Measurements from ENCODE around the gene MPZL3. TPM values are rescaled to one million over a fixed set of nuclear protein-coding genes. Genes with fewer than 3 reads are reported as not detected.

The MPZL3 gene, protein sequence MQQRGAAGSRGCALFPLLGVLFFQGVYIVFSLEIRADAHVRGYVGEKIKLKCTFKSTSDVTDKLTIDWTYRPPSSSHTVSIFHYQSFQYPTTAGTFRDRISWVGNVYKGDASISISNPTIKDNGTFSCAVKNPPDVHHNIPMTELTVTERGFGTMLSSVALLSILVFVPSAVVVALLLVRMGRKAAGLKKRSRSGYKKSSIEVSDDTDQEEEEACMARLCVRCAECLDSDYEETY
- 2.4 TPM for total RNA-seq

DNA sequence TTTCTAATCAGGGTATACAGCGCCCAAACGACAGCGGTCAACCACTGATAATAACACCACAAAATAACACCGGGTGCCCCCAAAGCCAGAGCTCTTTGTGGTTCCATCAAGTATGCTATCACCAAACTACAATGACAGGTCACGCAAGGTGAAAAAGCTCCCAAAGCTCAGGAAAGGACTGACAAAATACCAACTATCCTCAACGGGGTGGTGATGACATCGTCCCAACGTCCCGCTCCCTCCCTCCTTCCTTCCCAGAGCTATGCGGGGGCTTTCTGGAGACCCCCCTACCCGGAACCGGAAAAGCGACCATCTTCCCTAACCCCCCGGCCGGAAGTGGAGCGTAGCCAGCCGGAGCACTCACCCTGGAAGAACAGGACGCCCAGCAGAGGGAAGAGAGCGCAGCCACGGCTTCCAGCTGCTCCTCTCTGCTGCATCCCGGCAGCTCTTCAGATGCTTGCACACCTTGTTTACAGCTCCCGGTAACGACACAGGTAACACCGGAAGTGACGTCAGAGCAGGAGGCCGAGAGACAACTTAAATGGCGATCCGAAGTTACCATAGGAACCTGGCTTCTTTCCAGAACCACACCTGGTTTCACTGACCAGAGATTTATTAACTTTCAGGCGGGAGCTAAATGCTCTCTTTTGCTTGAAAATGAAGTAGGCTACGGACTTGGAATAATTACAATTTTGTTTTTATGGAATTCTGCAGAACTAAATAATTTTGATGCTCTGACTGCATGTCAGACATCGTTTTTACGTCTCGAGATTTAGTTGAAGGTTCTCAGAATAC, at the start of gene MPZL3:
Gene MPZL3, minus strand, starts transcription at position 508 of the 795 bp plus-strand sequence. Its CDS starts 71 bp downstream, at position 437.
- DNase-seq (ENCODE audit: low spot score in 2 of 2) = peak; percentile 8 to 65
- no peak for FAIRE-seq

DNA sequence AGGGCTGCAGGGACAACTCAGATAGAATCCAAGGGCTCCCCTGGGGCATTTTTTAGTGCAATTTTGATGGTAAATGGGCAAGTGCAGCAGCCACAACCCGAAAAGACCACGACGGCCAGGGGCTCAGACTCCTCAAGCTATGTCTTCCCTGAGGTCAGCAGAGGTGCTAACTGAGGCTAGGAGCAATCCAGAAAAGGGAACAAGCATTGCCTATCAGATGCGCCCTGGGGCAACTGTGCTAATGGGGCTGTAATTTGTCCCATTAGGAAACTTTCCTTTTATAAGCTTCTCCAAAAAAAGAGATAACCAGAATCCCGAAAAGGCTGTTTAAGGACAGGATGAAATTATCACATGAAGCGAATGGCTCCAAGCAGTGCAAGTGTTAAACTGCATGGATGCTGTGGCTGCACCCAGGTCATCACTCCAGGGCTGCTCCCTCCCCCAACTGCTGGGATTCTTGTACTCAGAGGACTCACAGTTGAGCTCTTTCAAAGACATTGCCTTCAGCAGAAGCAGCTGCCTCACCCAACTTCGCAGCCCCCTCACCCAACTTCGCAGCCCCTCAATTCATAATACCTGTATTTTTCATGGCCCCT, 49.5 kb upstream of the MPZL3 start:
- FAIRE-seq (no peak), DNase-seq (ENCODE audit: low spot score in 2 of 2) (no peak)

DNA sequence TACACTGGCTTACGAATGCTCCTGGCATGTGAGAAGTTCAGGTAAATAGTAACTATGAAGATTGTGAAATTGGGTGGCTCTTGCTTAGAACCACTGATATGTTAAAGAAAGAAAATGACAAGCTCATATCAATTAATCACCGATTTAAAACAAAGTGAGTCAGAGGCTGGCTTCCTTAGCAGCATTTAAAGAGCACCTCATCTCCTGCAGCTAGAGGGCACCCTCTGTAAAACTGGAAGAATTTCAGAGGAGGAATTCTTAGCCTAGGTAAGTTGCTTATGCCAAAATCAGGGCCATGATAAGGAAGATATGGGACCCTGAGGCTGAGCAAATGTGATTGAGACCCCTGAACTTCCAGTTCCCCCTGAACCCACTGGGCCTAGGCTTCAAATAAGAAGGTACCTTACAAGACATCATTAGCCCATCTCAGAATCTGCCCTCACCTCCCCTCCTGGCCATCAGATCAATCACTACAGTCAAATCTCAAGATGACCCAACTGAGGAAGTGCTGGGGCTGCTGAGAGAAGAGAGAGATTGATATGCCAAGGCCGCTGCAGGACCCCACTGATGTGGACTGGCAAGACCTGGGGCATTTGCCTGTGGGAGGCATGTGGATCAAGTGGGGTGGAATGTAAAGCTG, 43.8 kb upstream of the MPZL3 start:
- DNase-seq (ENCODE audit: low spot score in 2 of 2) = no peak
- no peak for FAIRE-seq

DNA sequence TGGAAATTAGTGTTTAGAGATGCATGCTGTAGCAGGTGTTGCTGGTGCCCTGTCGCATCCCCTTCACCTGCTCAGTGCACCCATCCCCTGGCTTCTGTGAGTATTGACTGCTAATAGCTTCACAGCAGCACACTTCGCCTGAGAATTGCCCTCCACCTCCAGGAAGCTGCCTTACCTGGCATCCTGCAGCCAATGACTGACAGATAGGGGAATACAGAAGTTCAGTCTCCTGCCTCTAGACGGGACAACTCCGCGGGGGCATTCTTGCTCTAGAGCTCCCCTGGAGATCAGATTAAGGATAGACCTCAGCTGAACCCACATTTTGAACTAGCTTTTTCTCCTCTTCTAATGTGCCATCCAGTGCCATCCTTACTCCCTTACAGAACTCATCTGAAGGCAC, 43.0 kb upstream of the MPZL3 start:
- DNase-seq (ENCODE audit: low spot score in 2 of 2) (no peak), FAIRE-seq (no peak)

DNA sequence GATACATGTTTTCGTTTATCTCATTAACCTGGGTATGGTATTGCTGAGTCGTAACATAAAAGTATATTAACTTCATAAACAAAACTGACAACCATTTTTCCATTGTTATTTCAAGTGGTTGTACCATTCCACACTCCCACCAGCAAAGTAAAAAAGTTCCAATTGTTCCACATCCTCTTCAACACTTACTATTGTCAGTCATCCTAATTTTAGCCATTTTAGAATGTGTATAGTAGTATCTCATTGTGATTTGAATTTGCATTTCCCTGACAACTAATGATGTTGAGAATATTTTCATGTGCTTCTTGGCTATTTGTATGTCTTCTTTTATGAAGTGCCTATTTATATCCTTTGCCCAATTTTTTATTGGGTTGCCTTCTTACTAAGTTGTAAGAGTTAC, 41.9 kb upstream of the MPZL3 start:
- no peak for DNase-seq (ENCODE audit: low spot score in 2 of 2)
- no peak for FAIRE-seq

DNA sequence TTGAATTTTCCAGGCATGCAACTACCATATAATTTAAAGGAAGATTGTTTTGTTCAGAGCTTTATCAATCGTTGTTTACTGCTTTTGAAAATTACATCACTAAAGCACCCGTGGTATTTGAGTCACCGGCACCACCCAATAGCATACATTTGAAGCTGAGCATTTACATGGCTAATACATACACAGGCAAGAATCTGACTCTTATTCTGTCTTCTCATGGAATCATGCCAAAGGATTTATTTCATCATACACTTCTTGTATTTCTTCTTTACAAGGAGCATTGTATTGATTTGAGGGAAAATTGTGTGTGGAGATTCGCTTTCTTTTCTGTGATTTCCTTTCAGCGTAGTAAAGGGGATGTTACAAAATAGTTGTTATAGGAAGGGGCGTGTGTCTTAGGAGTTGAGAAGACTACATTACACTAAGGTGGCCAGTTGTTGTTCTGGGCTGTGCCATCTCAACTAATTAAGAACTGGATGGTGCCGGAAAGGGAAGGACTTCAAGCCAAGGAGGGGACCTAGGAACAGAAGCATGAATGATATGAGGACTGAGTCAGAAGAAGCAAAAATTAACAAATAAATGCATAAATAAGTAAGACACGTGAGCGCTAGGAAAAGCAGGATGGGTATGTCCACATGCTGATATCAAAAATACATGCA, 39.4 kb upstream of the MPZL3 start:
- FAIRE-seq = no peak
- no peak for DNase-seq (ENCODE audit: low spot score in 2 of 2)

DNA sequence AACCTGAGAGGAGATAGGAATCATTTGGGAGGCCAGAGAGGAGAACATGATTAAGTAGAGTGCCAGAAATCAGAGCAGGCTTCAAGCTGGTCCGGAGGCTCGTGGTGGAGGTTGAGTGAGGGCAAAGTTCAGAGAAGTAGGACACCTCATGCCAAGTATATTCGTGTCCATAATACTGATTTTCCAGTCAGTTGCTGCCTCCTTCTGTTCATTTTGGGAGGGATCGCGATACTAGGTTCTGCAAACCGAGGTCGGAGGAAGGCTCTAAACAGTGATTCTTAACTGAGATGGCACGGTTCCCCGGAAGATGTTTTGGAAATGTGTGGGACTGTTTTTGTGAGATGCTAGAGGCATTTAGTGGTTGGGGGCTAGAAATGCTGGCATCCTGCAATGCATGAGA, 38.8 kb upstream of the MPZL3 start:
- DNase-seq (ENCODE audit: low spot score in 2 of 2) (peak in 1 of 2 donors; percentile 24), FAIRE-seq (no peak)

DNA sequence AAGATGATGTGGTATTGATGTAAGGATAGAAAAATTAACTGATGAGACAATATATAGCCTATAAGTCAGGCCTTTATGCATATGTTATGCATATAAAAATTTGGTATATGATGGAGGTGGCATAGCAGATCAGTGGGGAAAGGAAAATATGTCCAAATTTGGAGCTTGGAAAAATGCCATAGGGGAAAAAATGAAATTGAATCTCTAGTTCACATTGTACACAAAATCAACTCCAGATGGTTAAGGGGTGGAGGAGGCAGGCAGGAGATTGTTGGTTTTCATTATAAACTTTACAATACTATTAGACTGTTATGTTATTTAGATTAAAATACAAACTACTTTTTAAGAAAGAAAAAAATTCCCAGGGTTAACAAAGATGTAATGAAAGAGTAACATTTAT, 37.2 kb upstream of the MPZL3 start:
- FAIRE-seq = no peak
- no peak for DNase-seq (ENCODE audit: low spot score in 2 of 2)

DNA sequence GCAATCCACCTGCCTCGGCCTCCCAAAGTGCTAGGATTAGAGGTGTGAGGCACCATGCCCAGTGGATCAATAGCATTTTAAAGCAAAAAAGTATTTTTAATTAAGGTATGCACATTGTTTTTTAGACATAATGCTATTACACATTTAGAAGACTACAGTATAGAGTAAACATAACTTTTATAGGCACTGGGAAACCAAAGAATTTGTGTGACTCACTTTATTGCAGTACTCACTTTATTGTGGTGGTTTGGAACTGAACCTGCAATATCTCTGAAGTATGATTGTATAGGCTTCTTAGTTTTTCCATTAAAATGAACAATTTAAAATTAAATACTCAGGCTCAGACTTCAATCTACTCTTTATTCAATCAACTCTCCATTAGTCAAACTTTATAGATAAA, 34.8 kb upstream of the MPZL3 start:
- FAIRE-seq (no peak), DNase-seq (ENCODE audit: low spot score in 2 of 2) (no peak)

DNA sequence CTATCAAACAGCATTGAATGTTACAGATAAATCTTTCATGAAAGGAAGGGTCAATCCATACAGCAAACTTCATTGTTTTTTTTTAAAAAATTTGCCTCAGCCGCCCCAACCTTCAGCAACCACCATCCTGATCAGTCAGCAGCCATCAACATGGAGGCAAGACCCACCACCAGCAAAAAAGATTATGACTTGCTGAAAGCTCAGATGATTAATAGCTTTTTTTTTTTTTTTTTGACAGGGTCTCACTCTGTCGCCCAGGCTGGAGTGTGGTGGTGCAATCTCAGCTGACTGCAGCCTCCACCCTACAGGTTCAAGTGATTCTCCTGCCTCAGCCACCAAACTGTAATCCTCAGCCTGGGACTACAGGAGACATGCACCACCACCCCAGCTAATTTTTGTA, 34.4 kb upstream of the MPZL3 start:
- no peak for DNase-seq (ENCODE audit: low spot score in 2 of 2)
- no peak for FAIRE-seq

DNA sequence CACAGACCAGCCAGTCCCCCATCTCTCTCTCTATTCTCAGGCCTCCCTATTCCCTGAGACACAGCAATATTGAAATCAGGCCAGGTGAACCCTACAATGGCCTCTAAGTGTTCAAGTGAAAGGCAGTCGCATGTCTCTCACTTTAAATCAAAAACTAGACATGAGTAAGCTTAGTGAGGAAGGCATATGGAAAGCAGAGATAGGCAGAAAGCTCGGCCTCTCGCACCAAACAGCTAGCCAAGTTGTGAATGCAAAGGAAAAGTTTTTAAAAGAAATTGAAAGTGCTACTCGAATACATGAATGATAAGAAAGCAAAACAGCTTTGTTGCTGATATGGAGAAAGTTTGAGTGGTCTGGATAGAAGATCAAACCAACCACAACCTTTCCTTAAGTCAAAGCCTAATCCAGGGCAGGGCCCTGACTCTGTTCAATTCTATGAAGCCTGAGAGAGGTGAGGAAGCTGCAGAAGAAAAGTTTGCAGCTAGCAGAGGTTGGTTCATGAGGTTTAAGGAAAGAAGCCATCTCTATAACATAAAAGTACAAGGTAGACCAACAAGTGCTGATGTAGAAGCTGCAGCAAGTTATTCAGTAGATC, 31.7 kb upstream of the MPZL3 start:
- FAIRE-seq (no peak), DNase-seq (ENCODE audit: low spot score in 2 of 2) (no peak)

DNA sequence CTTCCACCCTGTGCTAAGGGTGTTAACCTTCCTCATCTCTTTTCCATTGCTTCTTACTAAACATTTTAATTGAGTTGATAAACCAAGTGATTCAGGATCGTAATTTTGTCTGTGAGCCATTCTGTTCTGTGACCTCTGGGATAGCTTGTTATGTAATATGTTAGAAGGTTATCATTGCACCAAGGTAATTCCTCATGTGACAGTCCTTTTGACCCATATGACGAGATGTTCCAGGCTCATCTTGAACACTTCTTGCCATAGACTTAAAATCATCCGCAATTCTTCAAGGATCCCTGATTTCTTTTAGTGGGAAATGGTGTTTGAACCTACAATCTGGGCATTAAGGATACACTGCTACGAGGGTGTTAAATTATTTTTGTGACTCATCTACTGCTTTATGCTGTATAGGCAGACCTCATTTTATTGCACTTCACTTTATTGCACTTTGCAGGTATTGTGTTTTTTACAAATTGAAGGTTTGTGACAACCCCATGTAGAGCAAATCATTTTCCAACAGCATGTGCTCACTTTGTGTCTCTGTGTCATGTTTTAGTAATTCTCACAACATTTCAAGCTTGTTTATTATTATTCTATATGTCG, 31.0 kb upstream of the MPZL3 start:
- FAIRE-seq = no peak
- DNase-seq (ENCODE audit: low spot score in 2 of 2) = no peak

DNA sequence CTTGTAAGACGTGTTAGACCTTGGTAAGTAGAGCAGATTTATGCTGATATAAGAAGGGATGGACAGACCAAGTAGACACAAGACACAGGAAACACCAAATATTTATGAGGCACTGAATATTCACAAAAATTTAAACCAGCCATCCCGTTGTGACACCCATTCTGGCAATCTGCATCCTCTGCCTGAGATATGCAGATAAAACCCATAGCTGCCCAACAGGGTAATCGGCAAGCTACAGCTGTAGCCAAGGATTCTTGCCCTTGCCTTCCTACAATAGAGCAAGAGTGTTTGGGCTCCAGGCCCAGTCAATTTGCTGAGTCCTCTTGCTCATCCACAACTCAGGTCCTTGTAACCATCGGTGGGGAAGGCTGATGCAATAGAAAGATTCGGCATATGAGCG, 30.4 kb upstream of the MPZL3 start:
- FAIRE-seq = no peak
- no peak for DNase-seq (ENCODE audit: low spot score in 2 of 2)

DNA sequence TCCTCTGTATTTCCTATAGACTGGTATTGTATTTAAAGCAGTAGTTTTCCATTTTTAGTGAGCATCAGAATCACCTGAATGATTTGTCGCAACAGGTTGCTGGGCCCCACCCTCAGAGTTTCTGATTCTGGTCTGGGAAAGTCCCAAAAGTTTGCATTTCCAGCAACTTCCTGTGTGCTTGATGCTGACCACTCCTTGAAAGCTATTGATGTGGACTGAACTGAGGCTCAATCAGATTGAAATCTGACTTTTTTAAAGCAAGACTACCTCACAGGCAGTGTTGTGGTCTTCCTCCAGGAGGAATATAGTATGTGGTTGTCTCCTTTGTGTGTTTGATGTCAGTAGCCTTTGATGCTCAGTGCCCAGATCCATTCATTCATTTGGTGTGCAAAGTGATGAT, 29.1 kb upstream of the MPZL3 start:
- no peak for FAIRE-seq
- no peak for DNase-seq (ENCODE audit: low spot score in 2 of 2)

DNA sequence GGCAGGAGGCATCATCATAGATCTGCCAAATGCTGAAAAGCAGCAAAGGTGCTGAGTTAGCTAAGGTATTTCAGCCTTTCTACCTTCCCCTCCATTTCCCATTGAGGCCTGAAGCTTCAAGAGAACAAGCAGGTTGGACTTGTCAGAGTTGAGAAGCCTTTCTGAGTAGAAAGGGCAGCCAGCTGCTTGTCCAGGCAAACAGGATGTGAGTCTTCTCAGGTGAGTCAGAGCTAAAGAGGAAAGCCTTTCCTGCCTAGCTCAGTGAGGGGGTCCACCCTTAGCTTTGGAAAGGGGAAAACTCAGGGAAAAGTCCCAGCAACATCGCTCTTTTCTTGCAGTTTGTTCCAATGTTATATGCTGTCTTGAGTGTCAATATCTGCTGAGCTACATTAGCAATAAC, 25.1 kb upstream of the MPZL3 start:
- FAIRE-seq (no peak), DNase-seq (ENCODE audit: low spot score in 2 of 2) (no peak)

DNA sequence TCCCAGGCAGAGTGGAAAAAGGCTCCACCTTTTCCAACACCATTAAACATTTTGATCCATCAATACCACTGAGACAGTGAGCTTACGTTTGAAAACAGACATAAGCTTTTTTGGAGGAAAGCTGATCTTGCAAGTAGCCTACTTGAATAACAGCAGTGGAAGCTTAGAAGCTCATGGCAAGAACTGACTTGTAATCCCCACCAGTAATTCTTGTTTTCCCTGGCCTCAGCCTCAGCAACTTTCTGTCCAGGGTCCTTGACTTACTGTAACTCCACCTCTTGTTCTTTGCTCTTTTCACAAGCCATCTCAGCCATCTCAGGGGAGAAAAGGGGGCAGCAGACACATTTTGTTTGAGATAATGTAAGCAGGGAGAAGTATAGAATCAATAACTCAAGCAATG, 24.3 kb upstream of the MPZL3 start:
- no peak for DNase-seq (ENCODE audit: low spot score in 2 of 2)
- no peak for FAIRE-seq

DNA sequence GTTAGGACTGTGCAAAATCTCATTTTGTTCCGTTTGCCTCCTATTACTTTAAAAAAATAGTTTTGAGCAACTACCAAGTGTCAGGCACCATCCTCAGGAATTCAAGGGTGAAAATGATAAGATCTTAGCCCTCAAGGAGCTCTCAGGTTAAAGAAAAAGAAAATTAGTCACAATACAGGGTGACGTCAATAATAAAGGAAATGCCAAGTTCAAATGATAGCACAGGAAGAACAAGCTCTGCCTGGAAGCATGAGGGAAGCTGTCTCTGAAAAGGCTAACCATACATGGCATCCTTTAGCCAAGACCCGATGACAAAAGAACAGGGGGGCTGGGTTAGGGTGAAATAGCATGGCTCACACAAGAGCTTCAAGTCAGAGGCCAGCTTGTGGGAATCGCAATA, 23.0 kb upstream of the MPZL3 start:
- DNase-seq (ENCODE audit: low spot score in 2 of 2) (no peak), FAIRE-seq (no peak)

DNA sequence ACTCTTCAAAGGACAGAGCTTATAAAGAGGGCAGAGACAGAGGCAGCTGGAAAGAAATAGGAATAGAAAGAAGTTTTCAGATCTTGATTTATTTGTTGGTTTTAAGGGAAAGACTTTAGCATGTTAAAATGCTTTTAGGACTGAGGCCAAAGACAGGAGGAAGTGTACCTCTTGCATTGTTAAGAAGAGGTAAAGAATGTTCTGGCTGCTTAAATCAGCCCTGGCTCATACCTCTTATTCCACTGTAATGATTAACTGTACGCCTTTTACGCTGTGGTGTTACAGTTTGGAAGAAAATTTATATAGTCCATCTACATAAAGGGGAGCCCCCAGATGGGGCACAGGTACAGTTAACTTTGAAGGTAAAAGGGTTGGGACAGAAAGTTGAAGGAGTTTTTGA, 22.0 kb upstream of the MPZL3 start:
- DNase-seq (ENCODE audit: low spot score in 2 of 2) = no peak
- no peak for FAIRE-seq

DNA sequence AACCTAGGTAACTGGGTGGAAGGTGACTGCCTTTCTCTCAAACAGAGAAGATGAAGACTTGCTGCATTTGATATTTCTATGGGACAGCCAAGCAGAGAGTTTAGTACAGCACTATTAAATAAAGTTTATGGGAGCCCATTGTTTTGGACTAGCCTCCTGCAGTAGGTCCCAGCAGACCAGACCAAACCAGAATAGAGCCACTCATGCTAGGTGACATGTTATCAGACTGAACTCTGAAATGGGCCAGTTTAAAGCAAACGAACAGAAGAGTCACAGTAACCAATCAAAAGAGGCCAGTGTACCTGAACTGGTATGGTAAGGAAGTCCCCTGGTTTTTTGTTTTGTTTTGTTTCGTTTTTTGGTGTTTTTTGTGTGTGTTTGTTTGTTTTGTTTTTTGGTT, 19.8 kb upstream of the MPZL3 start:
- DNase-seq (ENCODE audit: low spot score in 2 of 2) (no peak), FAIRE-seq (no peak)

DNA sequence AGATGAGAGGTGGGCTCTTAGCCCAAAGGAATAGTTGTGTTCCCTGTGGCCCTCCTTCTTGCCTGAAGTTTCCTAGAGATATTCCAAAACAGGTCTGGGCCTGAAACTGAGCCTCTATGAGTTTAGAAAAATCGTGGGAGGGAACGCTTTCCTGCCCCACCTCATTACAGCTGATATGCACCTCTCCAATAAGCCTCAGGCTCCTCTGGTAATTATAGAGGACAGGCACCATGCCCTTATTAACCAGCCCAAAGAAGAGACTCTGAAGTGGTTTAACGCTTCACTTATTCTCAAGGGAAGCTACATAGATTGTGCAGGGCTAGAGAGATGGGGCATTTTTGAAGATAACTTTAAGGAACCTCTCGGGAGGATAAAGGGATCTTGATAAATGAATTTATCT, 15.3 kb upstream of the MPZL3 start:
- FAIRE-seq = no peak
- DNase-seq (ENCODE audit: low spot score in 2 of 2) = no peak

Measured in frontal cortex (tissue), 4 donors.